PC-3 (cell line): ENCODE results near the gene ARHGAP8.

Source experiments
- EZH2 ChIP-seq: fragments of 300-600 bp; sonication (generic); IDR thresholded peaks from one replicate; pipeline ENCODE4 v1.6.1; 2017; ENCODE audit warnings: antibody characterized with exemption, mild to moderate bottlenecking, low read length; ENCODE audit not compliant: unreplicated experiment
- TF ChIP-seq, protein P1 (sequence below): fragments of 300-600 bp; sonication (generic); conservative IDR thresholded peaks from 2 replicates; pipeline ENCODE4 v1.5.1; 2017; ENCODE audit warnings: antibody characterized with exemption, low read depth, mild to moderate bottlenecking, low read length

DNA sequence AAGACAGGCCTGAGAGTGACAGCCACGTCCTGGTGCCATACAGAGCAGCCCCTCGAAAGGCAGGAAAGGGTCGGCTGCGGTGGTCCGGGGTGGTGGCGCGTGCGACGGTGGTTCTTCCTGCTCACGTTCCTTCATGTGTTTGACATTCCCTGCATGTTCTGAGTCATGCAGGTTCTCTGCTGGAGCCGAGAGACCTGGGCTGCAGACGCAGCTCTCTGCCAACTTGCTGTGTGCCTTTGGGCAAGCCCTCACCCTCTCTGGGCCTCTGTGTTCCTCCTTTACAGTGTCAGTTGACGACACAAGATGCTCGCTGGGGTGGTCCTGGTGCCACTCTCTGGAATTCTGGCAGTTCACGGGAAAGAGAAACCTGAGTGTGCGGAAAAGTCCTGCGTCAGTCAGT, 12.0 kb downstream of the ARHGAP8 start:
- TF ChIP-seq, protein P1, sequence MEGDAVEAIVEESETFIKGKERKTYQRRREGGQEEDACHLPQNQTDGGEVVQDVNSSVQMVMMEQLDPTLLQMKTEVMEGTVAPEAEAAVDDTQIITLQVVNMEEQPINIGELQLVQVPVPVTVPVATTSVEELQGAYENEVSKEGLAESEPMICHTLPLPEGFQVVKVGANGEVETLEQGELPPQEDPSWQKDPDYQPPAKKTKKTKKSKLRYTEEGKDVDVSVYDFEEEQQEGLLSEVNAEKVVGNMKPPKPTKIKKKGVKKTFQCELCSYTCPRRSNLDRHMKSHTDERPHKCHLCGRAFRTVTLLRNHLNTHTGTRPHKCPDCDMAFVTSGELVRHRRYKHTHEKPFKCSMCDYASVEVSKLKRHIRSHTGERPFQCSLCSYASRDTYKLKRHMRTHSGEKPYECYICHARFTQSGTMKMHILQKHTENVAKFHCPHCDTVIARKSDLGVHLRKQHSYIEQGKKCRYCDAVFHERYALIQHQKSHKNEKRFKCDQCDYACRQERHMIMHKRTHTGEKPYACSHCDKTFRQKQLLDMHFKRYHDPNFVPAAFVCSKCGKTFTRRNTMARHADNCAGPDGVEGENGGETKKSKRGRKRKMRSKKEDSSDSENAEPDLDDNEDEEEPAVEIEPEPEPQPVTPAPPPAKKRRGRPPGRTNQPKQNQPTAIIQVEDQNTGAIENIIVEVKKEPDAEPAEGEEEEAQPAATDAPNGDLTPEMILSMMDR: no peak
- TF ChIP-seq EZH2: no peak
